Activated CD8-positive, alpha-beta T cell treated with anti-CD3 and anti-CD28 coated beads for 36 hours (primary cell): ENCODE measurements around the gene TBX6. TPM values are rescaled to one million over a fixed set of nuclear protein-coding genes. Genes with fewer than 3 reads are reported as not detected.

Experiments
- ATAC-seq: fragments of 200-7000 bp; cut with Tn5 transposase; one replicate; pipeline ENCODE4 v1.10.0; 2021; ENCODE audit warnings: mild to moderate bottlenecking, moderate library complexity
- CTCF ChIA-PET: fragments of 350-600 bp; sonication (Branson Sonifier 250); formaldehyde crosslinking; loops from one replicate; lab custom pipeline; 2021; ENCODE audit warnings: antibody characterized with exemption; lab: Charles Lee
- POLR2A ChIA-PET: fragments of 350-600 bp; sonication (Branson Sonifier 250); formaldehyde crosslinking; loops from one replicate; lab custom pipeline; 2021; ENCODE audit warnings: antibody characterized with exemption; lab: Charles Lee
- DNase-seq: peaks from one replicate; pipeline ENCODE4 v3.0.0-alpha.2; 2020
- H3K27ac Mint-ChIP-seq: one replicate; pipeline ENCODE4 v1.8.0; 2021; ENCODE audit warnings: mild to moderate bottlenecking, mixed read lengths
- H3K27me3 Mint-ChIP-seq: one replicate; pipeline ENCODE4 v1.8.0; 2021; ENCODE audit warnings: mixed read lengths
- H3K36me3 Mint-ChIP-seq: one replicate; pipeline ENCODE4 v1.8.0; 2021; ENCODE audit warnings: low read depth, mixed read lengths
- H3K4me1 Mint-ChIP-seq: one replicate; pipeline ENCODE4 v1.8.0; 2021; ENCODE audit warnings: low read depth, mixed read lengths
- H3K4me3 Mint-ChIP-seq: one replicate; pipeline ENCODE4 v1.8.0; 2021; ENCODE audit warnings: mild to moderate bottlenecking, moderate library complexity, mixed read lengths
- H3K9me3 Mint-ChIP-seq: one replicate; pipeline ENCODE4 v1.8.0; 2021; ENCODE audit warnings: mixed read lengths
- intact Hi-C: fragments of 100-400 bp; cut with micrococcal nuclease; formaldehyde crosslinking; loops from one replicate; pipeline ENCODE4 v1.10.0; 2022
- total RNA-seq, 2 experiments: library from RNA; stranded (reverse); gene quantifications; one replicate each; pipeline ENCODE4 v1.2.3, GENCODE V29; 2021
- TF ChIP-seq, protein P1 (sequence below): fragments of 200-600 bp; IDR thresholded peaks from one replicate; pipeline ENCODE4 v1.8.0; 2022; ENCODE audit warnings: antibody characterized with exemption, mild to moderate bottlenecking

Gene TBX6
- total RNA-seq, 2 experiments from 2014 or later = 2.5 TPM

GRCh38 chr16:30067584-30067916 is 24.2 kb downstream of the TBX6 start:
- Mint-ChIP-seq H3K4me1 (peaks cover 32% of the 10 kb centered on the region), H3K27me3 (no peaks in the 10 kb centered on the region), H3K27ac (peak overlapping the region; percentile 100), H3K36me3 (peaks cover 81% of the 10 kb centered on the region), H3K9me3 (no peaks in the 10 kb centered on the region), H3K4me3 (peak overlapping the region; percentile 91)
- CTCF ChIA-PET = interaction anchor here (1.4 to 3.2 kb wide), 6 partner anchors 9 to 35 kb away, joined by 3 to 14 read pairs (median 5); partner anchors contain the start of gene TBX6
- no peak for ATAC-seq
- intact Hi-C loops = loop anchor here (10.0 kb wide), 1 partner anchor 307 kb away; the partner anchor contains the start of genes MYL11 and TBC1D10B
- DNase-seq = no peak
- TF ChIP-seq, protein P1, sequence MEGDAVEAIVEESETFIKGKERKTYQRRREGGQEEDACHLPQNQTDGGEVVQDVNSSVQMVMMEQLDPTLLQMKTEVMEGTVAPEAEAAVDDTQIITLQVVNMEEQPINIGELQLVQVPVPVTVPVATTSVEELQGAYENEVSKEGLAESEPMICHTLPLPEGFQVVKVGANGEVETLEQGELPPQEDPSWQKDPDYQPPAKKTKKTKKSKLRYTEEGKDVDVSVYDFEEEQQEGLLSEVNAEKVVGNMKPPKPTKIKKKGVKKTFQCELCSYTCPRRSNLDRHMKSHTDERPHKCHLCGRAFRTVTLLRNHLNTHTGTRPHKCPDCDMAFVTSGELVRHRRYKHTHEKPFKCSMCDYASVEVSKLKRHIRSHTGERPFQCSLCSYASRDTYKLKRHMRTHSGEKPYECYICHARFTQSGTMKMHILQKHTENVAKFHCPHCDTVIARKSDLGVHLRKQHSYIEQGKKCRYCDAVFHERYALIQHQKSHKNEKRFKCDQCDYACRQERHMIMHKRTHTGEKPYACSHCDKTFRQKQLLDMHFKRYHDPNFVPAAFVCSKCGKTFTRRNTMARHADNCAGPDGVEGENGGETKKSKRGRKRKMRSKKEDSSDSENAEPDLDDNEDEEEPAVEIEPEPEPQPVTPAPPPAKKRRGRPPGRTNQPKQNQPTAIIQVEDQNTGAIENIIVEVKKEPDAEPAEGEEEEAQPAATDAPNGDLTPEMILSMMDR = no peak
- POLR2A ChIA-PET = interaction anchor here (0.6 to 6.3 kb wide), 6 partner anchors 10 to 665 kb away, joined by 4 to 83 read pairs (median 14); partner anchors contain the start of genes MAPK3, PPP4C and TBX6

GRCh38 chr16:30066761-30067583 is 24.8 kb downstream of the TBX6 start:
- CTCF ChIA-PET = interaction anchor here (1.4 to 3.2 kb wide), 5 partner anchors 9 to 35 kb away, joined by 3 to 14 read pairs (median 5); partner anchors contain the start of gene TBX6
- intact Hi-C loops = loop anchor here (10.0 kb wide), 1 partner anchor 308 kb away; the partner anchor contains the start of genes MYL11 and TBC1D10B
- Mint-ChIP-seq H3K36me3 (peaks cover 76% of the 10 kb centered on the region), H3K27me3 (no peaks in the 10 kb centered on the region), H3K27ac (peak overlapping the region; percentile 100), H3K4me3 (peak overlapping the region; percentile 91), H3K9me3 (no peaks in the 10 kb centered on the region), H3K4me1 (peaks cover 30% of the 10 kb centered on the region)
- DNase-seq (no peak), ATAC-seq (no peak)
- POLR2A ChIA-PET = interaction anchor here (0.6 to 6.3 kb wide), 13 partner anchors 11 to 570 kb away, joined by 3 to 83 read pairs (median 4); partner anchors contain the start of genes CORO1A, GDPD3, HIRIP3 and INO80E
- TF ChIP-seq, protein P1 = no peak

DNA sequence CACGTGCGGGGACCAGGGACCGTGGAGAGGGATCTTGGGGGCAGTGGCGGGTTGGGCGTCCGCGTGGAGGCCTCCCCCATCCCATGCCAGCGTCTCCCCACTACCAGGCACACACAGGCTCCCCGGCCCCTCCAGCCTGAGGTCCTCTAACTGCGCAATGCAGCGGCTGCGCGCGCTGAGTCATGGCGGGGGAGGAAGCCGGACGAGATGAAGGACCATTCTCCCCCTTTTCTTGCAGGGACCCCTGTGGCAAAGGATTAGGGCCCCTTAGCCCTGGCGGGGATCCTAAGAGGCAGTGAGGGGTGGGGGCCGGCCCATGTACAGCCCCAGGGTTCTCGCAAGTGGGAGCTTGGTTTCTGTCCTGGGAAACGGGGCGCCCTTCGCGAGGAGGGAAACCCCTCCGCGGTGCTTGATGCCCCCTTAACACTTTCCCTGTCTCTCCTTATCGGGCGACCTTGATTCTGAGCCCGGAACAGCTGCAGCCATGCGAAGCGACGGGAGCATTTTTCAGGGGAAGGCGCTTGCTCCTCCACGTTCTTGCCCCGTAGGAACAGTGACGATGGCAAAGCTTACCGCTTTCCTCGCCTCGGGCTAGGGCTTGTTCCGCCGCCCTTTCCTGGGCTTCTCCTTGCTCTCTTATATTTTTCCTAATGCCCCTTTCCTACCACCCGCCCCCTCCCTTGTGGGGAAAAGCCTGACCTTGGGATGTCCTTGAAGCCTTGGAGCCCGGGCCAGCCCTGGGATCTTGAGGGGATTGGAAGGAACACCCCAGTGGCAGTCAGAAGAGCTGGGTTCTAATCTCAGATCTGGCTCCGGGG is 25.6 kb downstream of the TBX6 start:
- intact Hi-C loops = loop anchor here (10.0 kb wide), 1 partner anchor 309 kb away; the partner anchor contains the start of genes MYL11 and TBC1D10B

More for the DNA sequence above, 25.6 kb downstream of the TBX6 start:
- H3K36me3 Mint-ChIP-seq = peaks cover 69% of the 10 kb centered on the region
- POLR2A ChIA-PET = interaction anchor here (0.6 to 6.3 kb wide), 19 partner anchors 12 to 571 kb away, joined by 3 to 83 read pairs (median 4); partner anchors contain the start of genes CORO1A, GDPD3, HIRIP3 and INO80E
- DNase-seq (peak; percentile 62), ATAC-seq (no peak)
- H3K9me3 Mint-ChIP-seq = no peaks in the 10 kb centered on the region
- H3K27ac Mint-ChIP-seq = peak overlapping the region; percentile 100
- H3K27me3 Mint-ChIP-seq = no peaks in the 10 kb centered on the region
- TF ChIP-seq, protein P1 = no peak
- CTCF ChIA-PET = interaction anchor here (1.0 to 3.2 kb wide), 7 partner anchors 11 to 250 kb away, joined by 3 to 14 read pairs (median 5); partner anchors contain the start of genes PAGR1 and TBX6
- H3K4me1 Mint-ChIP-seq = peaks cover 30% of the 10 kb centered on the region
- H3K4me3 Mint-ChIP-seq = peak overlapping the region; percentile 91
